ENCODE results near the gene RRAS.

DNA sequence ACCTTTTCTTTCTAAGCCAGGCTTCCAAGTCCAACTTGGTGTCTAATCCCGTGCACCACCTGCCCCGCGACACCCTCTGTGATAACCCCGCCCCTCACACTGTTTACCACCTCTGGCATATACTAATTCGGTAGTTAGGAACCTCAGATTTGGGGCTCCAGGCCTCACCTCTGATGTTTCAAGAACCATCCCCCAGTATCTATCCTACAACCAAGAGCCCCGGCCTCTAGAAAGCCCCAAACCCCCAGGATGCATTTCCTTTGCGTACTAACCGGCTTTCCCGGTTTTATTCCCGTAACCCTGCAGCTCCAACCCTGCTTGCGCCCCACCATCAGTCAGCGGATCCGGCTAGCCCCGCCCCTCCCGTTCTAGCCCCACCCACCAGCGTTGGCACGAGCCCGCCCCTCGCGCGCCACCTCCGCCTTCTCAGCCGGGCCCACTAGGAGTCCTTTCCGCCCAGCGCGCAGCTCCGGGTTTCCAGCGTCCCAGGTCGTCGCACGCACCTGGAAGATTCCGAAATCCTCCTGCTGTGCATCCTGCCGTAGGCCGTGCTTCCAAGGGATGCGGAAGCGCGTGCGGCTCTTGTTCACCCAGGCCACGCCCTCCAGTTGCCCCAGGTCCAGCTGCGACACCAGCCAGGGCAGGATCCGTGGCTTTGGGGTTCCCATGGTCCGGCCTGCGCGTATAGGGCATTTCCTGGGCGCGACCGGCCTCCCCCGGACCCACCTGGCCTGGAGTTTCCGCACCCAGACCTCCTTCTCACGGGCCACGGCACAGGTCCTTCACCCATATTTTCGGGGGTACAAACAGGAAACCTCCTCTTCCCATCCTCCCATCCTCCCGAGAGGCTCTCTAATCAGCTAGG, 24.5 kb upstream of the RRAS start:
- TF ChIP-seq, protein P1, sequence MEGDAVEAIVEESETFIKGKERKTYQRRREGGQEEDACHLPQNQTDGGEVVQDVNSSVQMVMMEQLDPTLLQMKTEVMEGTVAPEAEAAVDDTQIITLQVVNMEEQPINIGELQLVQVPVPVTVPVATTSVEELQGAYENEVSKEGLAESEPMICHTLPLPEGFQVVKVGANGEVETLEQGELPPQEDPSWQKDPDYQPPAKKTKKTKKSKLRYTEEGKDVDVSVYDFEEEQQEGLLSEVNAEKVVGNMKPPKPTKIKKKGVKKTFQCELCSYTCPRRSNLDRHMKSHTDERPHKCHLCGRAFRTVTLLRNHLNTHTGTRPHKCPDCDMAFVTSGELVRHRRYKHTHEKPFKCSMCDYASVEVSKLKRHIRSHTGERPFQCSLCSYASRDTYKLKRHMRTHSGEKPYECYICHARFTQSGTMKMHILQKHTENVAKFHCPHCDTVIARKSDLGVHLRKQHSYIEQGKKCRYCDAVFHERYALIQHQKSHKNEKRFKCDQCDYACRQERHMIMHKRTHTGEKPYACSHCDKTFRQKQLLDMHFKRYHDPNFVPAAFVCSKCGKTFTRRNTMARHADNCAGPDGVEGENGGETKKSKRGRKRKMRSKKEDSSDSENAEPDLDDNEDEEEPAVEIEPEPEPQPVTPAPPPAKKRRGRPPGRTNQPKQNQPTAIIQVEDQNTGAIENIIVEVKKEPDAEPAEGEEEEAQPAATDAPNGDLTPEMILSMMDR (IDR thresholded peaks at IDR 0.05), result peak in 2 of 4 donors; percentile 25 to 27
- peak; percentile 61 for TF ChIP-seq POLR2A (IDR thresholded peaks at IDR 0.05)

Measured in right lobe of liver (tissue), 4 donors.